Osteocyte (in vitro differentiated cells): ENCODE data around the gene A2ML1. TPM values are rescaled to one million over a fixed set of nuclear protein-coding genes. Genes with fewer than 3 reads are reported as not detected.

Experiments used
- DNase-seq: peaks from one replicate; pipeline ENCODE4 v3.0.0; 2021; ENCODE audit warnings: mixed read lengths; ENCODE audit not compliant: unreplicated experiment; ENCODE audit errors: extremely low spot score
- H3K27ac Mint-ChIP-seq: one replicate; pipeline ENCODE4 v1.8.0; 2021; ENCODE audit warnings: mild to moderate bottlenecking, mixed read lengths; ENCODE audit not compliant: unreplicated experiment
- H3K27me3 Mint-ChIP-seq: one replicate; pipeline ENCODE4 v1.8.0; 2021; ENCODE audit warnings: mixed read lengths; ENCODE audit not compliant: unreplicated experiment
- H3K36me3 Mint-ChIP-seq: one replicate; pipeline ENCODE4 v1.8.0; 2021; ENCODE audit warnings: mixed read lengths; ENCODE audit not compliant: unreplicated experiment
- H3K4me1 Mint-ChIP-seq: one replicate; pipeline ENCODE4 v1.8.0; 2021; ENCODE audit warnings: mixed read lengths; ENCODE audit not compliant: unreplicated experiment
- H3K4me3 Mint-ChIP-seq: one replicate; pipeline ENCODE4 v1.8.0; 2021; ENCODE audit warnings: mild to moderate bottlenecking, moderate library complexity, mixed read lengths; ENCODE audit not compliant: unreplicated experiment
- H3K9me3 Mint-ChIP-seq: one replicate; pipeline ENCODE4 v1.8.0; 2021; ENCODE audit warnings: mixed read lengths; ENCODE audit not compliant: unreplicated experiment
- total RNA-seq: library from RNA; stranded (reverse); gene quantifications from 2 replicates; pipeline ENCODE4 v1.2.1, GENCODE V29; 2021
- TF ChIP-seq, protein P1 (sequence below): fragments of 200-600 bp; sonication (generic); IDR thresholded peaks from 2 replicates; pipeline ENCODE4 v1.5.0; 2021; ENCODE audit warnings: antibody characterized with exemption, mild to moderate bottlenecking, moderate library complexity

Gene A2ML1
- total RNA-seq, 1 donor from 2014 or later = not detected

DNA sequence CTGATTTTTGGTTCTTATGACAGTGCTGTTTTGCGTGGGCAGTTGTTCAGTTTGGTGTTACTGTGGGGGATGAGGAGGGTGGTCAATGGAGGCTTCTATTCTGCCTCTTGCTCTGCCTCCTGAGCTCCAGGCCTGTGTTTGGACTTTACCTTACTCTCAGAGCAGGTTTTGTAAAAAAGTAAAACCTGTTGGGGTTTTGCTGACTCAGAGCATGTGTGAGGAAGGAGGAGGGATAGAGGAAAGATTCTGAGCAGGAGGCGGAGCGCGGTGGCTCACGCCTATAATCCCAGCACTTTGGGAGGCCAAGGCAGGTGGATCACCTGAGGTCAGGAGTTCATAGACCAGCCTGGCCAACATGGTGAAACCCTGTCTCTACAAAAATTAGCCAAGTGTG is 6.7 kb downstream of the A2ML1 start:
- Mint-ChIP-seq H3K36me3 (no peaks in the 10 kb centered on the region), H3K27me3 (peaks cover 4% of the 10 kb centered on the region), H3K4me3 (no peak overlapping the region), H3K27ac (no peak overlapping the region), H3K9me3 (peaks cover 15% of the 10 kb centered on the region), H3K4me1 (no peaks in the 10 kb centered on the region)
- no peak for DNase-seq
- TF ChIP-seq, protein P1, sequence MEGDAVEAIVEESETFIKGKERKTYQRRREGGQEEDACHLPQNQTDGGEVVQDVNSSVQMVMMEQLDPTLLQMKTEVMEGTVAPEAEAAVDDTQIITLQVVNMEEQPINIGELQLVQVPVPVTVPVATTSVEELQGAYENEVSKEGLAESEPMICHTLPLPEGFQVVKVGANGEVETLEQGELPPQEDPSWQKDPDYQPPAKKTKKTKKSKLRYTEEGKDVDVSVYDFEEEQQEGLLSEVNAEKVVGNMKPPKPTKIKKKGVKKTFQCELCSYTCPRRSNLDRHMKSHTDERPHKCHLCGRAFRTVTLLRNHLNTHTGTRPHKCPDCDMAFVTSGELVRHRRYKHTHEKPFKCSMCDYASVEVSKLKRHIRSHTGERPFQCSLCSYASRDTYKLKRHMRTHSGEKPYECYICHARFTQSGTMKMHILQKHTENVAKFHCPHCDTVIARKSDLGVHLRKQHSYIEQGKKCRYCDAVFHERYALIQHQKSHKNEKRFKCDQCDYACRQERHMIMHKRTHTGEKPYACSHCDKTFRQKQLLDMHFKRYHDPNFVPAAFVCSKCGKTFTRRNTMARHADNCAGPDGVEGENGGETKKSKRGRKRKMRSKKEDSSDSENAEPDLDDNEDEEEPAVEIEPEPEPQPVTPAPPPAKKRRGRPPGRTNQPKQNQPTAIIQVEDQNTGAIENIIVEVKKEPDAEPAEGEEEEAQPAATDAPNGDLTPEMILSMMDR = no peak

GRCh38 chr12:8829621-8830020 is 7.2 kb downstream of the A2ML1 start:
- no peaks in the 10 kb centered on the region for H3K36me3 Mint-ChIP-seq
- no peak overlapping the region for H3K4me3 Mint-ChIP-seq
- no peaks in the 10 kb centered on the region for H3K4me1 Mint-ChIP-seq
- no peak for DNase-seq
- H3K9me3 Mint-ChIP-seq = peaks cover 14% of the 10 kb centered on the region
- peaks cover 4% of the 10 kb centered on the region for H3K27me3 Mint-ChIP-seq
- no peak overlapping the region for H3K27ac Mint-ChIP-seq
- TF ChIP-seq, protein P1 = no peak

DNA sequence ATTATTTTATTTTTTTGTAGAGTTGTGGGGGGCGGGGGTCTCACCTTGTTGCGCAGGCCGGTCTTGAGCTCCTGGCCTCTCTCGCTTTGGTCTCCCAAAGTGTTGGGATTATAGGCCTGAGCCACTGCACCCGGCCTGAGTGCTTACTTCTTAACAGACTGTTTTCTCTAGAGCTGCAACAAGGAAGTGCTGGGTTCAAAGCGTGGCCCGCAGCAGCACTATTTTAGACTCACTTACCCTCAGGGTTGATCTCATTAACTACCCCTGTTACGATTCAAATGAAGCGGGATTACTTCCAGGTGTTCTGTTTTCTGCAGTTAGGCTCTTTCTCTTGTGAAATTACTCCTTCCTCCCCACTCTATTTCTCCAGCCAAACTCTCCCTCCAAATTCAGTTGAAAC is 8.7 kb downstream of the A2ML1 start:
- H3K4me1 Mint-ChIP-seq = no peaks in the 10 kb centered on the region
- H3K9me3 Mint-ChIP-seq = no peaks in the 10 kb centered on the region
- H3K36me3 Mint-ChIP-seq = no peaks in the 10 kb centered on the region
- no peak for DNase-seq
- no peaks in the 10 kb centered on the region for H3K27me3 Mint-ChIP-seq
- H3K4me3 Mint-ChIP-seq = no peak overlapping the region
- no peak overlapping the region for H3K27ac Mint-ChIP-seq
- TF ChIP-seq, protein P1 = no peak

- no peaks in the 10 kb centered on the region for H3K27me3 Mint-ChIP-seq
- H3K27ac Mint-ChIP-seq = no peak overlapping the region
- TF ChIP-seq, protein P1 = no peak
- H3K9me3 Mint-ChIP-seq = no peaks in the 10 kb centered on the region
- no peak overlapping the region for H3K4me3 Mint-ChIP-seq
- H3K4me1 Mint-ChIP-seq = no peaks in the 10 kb centered on the region
- no peak for DNase-seq
- H3K36me3 Mint-ChIP-seq = no peaks in the 10 kb centered on the region
Observed at GRCh38 chr12:8832500-8832899, 10.1 kb downstream of the A2ML1 start.

GRCh38 chr12:8834230-8834629 is 11.8 kb downstream of the A2ML1 start:
- TF ChIP-seq, protein P1 = no peak
- no peak overlapping the region for H3K27ac Mint-ChIP-seq
- H3K4me1 Mint-ChIP-seq = no peaks in the 10 kb centered on the region
- DNase-seq = no peak
- H3K9me3 Mint-ChIP-seq = no peaks in the 10 kb centered on the region
- H3K4me3 Mint-ChIP-seq = no peak overlapping the region
- H3K27me3 Mint-ChIP-seq = no peaks in the 10 kb centered on the region
- no peaks in the 10 kb centered on the region for H3K36me3 Mint-ChIP-seq
